Stimulated activated CD4-positive, alpha-beta T cell treated with anti-CD3 and anti-CD28 coated beads, Interleukin-4, amount 100 ng/mL, for 24 hours (primary cell): ENCODE data around the gene ACOT2.

Experiments
- DNase-seq: peaks from one replicate; pipeline ENCODE4 v3.0.0-alpha.2; 2020

Gene ACOT2

GRCh38 chr14:73616831-73617230 is 47.8 kb downstream of the ACOT2 start:
- DNase-seq = no peak

DNA sequence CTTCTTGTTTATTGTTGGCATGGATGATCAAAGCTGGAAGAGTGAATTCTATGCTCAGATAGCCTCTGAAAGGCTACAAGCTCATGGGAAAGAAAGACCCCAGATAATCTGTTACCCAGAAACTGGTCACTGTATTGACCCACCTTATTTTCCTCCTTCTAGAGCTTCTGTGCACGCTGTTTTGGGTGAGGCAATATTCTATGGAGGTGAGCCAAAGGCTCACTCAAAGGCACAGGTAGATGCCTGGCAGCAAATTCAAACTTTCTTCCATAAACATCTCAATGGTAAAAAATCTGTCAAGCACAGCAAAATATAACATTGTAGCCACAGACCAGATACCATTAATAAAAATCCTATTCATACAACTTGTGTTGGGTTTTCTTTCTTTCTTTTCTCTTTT is 50.5 kb downstream of the ACOT2 start:
- no peak for DNase-seq

- no peak for DNase-seq
Measured at GRCh38 chr14:73620268-73620667, 51.3 kb downstream of the ACOT2 start.

GRCh38 chr14:73623504-73624054 is 54.6 kb downstream of the ACOT2 start:
- no peak for DNase-seq
